ENCODE data around the gene MYT1.
"Not testable (repeated sequence)": the region's sequence is repeated elsewhere in the genome, so short reads cannot be mapped to it uniquely, and the experiment has no call there.

Gene MYT1

DNA sequence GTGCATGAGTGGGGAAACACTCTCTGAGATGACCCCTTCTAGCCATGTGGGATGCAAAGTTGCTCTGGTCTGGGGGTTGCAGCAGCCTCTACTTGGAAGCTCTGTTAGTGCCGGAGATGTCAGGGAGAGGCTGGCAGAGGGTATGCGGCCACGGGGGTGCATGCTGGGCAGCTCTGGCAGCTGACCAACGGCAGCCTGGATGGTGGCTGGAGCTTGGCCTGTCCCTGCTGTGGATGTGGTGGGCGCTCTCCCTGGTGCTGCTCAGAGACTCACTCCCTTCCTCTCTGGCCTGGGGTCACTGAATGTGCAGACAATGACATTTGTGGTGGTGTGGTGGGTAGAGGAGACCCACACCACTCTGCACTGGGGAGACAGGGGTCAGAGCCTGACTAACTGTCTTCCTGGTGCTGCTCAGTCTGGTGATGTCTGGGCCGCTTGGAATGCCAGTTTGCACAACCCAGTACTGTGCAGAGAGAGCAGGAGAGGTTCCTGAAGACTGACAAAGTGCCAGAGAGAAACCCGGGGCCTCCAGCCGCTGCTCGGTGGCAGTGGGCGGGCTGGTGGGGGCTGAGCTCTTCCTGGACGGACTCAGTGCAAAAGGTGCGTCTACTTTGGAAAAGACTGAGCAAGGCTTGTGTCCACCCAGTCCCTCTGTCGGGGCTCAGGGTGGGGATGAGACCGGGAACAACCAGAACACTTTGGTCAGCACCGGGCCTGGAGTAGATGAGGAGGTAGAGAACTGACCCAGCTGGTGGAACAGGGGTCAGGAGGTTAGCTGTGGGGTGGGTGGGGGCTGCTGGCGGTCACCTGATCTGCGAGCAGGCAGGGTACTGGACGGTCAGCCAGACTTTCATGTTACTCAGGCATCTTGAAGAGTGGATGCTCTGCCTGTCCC lies 2.7 kb downstream of the MYT1 start:
- in situ Hi-C loops (cut with HindIII; ENCODE audit: low sequenced_read_pairs) = no loop called here

DNA sequence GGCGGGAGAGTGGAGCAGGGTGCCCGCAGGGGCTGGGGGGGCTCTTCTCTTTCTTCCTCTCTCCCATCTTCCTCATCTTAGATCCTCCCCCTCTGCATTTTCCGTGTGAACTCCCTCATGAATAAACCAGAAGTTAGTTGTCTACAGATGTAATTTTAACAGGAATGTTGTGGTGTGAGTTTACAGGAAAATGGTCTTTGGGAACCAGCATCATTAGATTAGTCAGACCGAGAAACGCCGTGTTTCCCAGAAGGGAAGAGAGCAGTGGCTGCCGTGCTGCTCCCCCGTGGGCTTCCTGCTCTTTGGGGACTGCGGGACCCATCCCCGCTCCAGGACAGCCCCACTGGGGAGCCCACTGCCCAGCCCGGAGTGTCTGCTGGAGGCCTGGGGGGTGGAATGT lies 3.4 kb downstream of the MYT1 start:
- in situ Hi-C loops (cut with HindIII; ENCODE audit: low sequenced_read_pairs) = no loop called here

DNA sequence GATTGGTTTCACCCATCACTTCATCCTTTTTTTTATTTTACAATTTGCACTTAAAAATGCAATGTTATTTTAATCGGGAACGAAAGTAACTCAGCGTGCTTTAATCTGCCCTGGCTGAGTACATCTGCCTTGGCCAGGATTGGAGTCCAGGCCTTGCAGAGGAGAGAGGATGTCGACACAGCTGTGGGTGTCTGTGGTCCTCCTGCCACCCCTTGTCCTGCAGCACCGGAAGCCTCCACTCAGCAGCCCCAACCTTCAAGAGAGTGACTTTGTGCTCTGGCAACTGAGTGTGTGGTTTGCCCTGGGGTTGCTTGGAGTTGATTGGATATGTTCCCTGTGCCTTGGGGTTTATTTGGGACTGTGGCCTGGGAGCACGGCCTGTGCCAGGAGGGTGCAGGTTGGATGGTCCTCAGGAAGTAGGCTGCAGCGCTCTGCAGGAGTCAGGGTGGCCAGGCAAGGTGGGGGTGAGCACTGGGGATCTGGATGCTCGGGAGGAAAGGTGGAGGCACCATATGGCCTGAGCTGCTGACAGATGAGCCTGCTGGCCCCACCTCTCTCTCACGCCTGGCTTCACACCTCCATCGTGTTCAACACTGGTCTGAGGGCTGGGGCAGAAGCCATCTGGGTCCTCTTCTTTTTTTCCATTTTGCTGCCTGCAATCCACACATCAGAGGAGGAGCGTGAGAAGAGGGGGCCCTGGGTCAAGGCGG lies 4.3 kb downstream of the MYT1 start:
- in situ Hi-C loops (cut with HindIII; ENCODE audit: low sequenced_read_pairs) = no loop called here

DNA sequence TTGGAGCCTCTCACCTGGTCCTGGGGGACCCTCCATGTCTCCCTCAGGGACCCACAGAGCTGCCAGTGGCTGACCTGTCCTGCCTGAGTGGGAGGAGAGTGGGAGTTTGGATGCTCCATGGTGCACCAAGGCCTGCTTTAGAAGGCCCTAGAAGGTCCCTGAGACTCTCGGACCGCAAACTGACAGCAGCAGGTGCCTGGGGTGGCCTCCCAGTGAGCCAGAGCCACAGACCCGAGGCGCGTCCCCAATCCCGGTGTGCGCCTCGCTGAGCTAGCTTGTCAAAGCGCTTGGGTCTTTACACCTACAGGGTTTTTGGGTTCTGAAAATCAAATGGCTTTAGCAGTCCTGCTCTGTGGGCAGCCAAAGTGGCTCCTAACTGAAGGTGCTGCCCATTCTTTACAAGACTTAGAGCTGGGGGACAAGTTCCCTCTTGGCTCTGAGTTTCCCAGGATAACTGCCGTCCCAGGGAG lies 4.9 kb downstream of the MYT1 start:
- in situ Hi-C loops (cut with HindIII; ENCODE audit: low sequenced_read_pairs) = no loop called here

DNA sequence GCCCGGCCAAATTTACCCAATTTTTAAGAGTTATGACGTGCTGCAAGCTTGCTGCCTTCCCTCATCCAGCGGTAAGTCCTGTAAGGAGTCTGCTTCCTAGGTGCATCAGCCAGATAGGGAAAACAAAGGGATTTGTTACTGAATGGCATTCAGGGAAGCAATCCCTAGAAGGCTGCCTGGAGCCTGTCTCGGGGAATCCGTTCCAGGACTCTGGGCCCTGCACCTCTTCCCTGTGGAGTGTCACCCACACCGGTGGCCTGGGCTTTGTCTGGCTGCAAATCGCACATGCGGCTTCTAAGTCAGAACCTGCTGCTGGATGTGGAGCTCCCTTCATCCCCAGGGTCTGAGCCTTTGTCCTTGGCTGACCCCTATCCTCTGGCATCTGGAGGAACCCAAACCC lies 7.0 kb downstream of the MYT1 start:
- in situ Hi-C loops (cut with HindIII; ENCODE audit: low sequenced_read_pairs) = no loop called here

DNA sequence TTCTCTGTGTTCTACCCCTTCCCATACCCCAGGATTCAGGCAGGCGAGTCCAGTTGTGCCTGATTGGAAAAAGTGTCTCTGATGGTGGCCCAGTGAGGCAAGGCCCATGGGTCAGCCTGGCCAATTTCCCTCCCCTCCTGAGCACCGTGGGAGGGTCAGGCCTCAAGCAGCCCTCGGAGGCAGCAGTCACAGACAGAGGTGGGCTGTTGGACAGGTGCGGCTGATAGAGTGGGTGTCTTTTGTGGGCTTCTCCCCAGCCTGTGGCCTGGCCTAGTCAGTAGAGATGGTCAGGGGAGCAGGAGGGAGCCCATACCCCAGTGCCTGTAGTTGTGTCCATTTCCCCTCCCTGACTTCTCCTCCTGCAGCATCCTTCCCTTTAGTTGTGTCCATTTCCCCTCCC lies 8.9 kb downstream of the MYT1 start:
- in situ Hi-C loops (cut with HindIII; ENCODE audit: low sequenced_read_pairs) = no loop called here

DNA sequence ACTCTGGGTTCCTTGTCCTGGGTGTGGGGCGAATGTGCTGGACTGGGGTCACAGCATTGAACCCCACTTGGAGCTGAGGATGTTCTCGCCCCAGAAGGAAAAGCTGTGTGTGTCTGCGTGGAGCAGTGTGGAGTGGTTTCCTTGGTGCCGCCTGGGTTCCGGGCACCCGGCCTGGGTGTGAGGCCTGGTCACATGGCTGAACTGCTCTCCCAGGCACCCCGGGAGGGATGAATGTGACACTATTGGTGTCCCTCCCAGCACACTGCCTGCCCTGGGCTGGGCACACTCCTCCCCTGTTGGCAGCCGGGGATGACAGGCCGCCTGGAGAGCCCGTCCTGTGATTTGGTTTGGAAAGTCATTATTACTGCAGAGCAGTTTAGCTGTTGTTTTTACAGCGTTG lies 12.3 kb downstream of the MYT1 start:
- in situ Hi-C loops (cut with HindIII; ENCODE audit: low sequenced_read_pairs) = no loop called here

DNA sequence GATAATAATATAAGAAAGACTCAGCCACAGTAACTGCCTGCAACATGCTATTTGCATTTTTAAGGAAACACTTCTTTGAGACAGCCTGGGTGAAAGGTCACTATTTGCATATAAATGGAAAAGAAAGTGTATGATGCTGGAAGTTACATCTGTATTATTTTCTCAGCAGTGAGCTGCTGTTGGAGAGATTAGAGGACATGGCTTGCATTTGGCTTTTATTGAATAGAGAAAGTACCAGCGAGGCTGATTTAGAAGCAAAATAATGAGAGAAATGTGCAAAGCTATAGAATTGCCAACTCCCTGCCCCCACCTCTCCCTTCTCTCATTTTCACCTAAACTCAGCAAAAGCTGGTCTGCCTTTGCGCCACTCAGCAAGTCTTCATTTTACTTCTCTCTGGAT lies 12.7 kb downstream of the MYT1 start:
- in situ Hi-C loops (cut with HindIII; ENCODE audit: low sequenced_read_pairs) = no loop called here

DNA sequence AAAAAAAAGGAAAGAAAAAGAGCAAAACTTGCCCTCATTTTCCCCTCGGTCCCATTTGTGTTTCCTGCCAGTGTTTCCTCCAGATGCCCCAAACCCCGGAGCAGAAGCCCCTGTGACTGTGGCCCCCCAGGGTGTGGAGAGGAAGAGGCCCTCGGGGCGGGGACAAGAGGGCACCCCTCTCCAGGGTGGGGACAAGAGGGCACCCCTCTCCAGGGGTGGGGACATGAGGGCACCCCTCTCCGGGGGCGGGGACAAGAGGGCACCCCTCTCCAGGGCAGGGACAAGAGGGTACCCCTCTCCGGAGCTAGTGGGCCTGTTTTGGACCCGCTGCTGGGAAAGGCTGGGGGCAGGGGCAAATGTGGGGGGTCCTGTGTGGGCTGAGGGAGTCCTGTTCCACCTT lies 13.1 kb downstream of the MYT1 start:
- in situ Hi-C loops (cut with HindIII; ENCODE audit: low sequenced_read_pairs) = no loop called here

DNA sequence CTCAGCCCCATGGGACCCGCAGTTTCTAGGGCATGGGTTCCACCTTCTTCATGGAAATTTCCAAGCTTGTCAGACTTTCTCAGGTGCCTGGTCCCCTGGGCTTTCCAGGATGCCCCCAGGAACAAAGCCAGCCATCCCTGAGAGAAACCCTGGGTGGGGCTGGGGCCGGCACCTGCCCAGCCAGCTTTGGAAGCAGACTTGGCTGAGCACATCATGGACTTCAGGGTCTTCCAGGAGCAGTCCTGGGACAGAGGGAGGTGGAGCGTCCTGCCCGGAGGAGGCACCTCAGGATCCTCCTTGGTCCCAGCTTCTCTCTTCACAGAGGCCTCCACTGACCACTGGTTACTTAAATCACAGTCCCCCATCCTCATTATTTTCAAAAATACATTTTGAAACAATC lies 13.5 kb downstream of the MYT1 start:
- in situ Hi-C loops (cut with HindIII; ENCODE audit: low sequenced_read_pairs) = no loop called here

DNA sequence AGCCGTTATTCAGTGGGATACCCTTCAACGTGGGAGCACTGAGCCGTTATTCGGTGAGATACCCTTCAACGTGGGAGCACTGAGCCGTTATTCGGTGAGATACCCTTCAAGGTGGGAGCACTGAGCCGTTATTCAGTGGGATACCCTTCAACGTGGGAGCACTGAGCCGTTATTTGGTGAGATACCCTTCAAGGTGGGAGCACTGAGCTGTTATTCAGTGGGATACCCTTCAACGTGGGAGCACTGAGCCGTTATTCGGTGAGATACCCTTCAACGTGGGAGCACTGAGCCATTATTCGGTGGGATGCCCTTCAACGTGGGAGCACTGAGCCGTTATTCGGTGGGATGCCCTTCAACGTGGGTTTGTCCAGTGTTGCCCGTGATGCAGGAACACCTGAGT lies 14.7 kb downstream of the MYT1 start:
- in situ Hi-C loops (cut with HindIII; ENCODE audit: low sequenced_read_pairs) = not testable (repeated sequence)

DNA sequence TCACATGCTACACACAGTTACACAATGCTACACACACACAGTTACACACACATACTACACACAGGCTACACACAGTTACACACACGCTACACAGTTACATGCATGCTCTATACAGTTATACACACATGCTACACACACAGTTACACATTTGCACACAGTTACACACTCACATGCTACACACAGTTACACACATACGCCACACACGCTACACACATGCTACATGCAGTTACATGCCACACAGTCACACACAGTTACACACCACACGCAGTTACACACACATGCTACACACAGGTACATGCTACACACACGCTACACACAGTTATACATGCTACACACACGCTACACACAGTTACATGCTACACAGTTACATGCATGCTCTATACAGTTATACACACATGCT lies 15.6 kb downstream of the MYT1 start:
- in situ Hi-C loops (cut with HindIII; ENCODE audit: low sequenced_read_pairs) = no loop called here

DNA sequence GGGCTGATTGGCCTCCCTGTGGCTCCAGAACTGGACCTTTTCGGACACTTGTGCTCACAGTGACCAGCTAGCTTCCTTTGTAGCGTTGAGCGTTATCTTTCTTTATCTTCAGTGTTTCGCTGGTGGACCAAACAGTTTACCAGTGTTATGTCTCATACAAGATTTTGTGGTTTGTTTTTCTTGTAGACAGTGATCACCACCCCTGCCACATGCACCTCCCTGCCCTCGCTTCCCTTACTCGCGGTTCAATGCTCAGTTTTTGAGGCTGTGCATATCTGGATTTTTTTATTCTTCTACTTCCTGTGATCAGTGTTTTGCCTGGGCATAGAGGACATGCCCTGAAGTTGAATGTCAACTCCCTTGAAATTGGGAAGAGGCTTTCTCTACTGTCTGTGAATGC lies 16.4 kb downstream of the MYT1 start:
- in situ Hi-C loops (cut with HindIII; ENCODE audit: low sequenced_read_pairs) = no loop called here

DNA sequence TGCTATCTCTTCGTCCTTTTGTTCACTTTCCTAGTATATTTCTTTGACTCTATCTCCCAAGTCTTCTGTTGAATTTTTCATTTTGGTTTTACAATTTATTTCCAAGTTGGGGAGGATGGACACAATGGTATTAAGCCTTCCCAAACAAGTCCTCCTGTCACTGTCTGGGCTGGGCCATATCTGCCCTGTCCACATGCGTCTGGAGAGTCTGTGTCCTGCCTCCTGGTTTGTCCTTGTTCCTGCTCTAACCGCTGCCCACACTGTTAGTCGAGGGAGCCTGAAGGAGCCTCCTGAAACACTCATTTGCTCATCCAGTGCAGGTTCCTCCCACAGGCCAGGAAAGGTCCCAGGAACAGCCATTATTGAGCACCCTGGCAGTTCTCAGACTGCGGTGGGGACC lies 17.1 kb downstream of the MYT1 start:
- in situ Hi-C loops (cut with HindIII; ENCODE audit: low sequenced_read_pairs) = no loop called here

DNA sequence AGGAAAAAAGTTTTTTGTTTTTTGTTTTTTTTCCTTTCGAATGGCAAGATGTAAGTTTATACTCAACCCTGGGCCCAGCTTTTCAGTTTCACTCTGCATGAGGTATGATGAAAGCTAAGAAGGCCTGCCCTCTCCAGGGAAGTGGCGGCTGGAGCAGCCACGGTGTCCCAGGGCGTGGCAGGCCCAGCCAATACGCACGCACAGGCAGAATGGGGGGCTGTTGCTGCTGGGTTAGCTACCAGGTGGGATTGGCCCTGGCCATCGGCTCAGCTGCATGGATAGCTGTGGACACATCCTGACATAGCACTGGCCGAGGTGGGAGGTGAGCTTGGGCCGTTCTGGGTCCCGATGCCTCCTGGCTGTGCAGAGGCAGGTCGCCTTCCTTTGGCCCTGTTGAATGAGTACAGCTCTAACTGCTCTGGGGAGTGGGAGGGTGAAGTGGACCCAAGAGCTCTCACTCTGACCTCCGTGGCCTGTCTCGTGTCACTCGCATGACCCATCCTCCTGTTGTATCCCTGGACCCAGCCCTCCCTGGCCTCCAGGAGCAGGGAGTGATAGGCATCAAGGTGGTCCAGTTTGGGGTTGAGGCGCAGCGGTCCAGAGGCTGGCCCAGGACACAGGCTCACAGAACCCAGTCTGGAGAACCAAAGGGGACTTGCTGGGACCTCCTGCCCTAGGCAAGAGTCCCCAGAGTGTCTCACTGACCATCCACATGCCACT lies 18.1 kb downstream of the MYT1 start:
- in situ Hi-C loops (cut with HindIII; ENCODE audit: low sequenced_read_pairs) = no loop called here

DNA sequence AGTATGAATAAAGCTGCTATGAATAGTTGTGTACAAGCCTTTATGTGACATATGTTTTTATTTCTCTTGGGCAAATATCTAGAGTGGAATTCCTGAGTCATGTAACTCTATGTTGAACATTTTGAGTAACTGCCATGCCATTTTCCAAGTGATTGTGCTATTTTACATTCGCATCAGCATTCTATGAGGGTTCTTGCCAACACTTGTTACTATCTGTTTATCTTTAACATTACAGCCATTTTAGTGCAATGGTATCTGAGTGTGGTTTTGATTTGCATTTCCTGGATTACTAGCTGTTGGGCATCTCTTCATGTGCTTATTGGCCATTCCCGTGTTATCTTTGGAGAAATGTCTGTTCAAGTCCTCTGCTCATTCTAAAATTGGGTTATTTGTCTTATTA lies 19.1 kb downstream of the MYT1 start:
- in situ Hi-C loops (cut with HindIII; ENCODE audit: low sequenced_read_pairs) = no loop called here

DNA sequence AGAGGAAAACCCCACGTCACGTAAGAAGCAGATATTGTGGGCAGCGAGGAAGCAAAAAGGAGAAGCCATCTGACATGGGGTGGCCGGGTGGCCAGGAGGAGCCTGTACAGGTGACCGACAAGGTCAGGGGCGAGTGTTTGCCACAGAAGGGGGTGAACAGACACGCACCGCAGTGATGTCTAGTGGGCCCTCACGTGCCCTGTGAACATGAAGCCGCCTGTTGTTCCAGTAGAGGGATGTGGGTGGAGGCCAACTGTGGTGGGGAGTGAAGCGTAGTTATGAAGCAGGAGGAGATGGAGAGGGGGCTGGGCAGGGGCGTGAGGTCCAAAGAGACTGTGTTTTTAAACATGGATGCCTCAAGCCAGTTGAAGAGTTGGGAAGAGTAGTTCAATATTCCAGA lies 20.5 kb downstream of the MYT1 start:
- in situ Hi-C loops (cut with HindIII; ENCODE audit: low sequenced_read_pairs) = no loop called here

DNA sequence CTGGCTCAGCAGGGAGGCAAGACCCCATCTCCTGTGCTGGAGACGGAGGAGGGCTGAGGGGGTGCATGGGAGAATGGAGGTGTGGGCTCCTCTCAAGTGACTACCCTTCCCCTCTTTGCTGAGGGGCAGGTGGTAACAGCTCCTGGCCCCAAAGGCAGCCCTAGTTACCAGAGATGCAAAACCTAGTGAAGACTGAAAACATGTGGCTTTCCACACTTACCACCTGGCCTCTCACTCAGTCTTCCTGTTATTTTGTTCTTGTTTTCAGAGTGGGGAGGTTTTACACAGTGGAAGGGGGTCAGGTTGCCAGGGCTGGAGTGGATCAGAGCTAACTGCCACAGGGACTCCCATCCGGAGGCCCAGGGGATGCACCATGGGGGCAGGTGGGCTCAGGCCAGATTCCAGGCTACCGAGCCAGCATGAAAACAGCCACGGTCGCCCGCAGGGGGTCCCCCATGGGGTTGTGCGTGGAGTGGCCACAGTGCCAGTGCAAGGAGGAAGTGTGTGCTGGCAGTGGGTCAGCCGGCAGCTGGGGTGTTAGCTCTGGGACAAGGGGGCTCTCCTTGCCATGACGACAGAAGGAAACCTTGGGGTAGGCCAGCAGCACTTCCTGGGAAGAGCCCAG lies 21.1 kb downstream of the MYT1 start:
- in situ Hi-C loops (cut with HindIII; ENCODE audit: low sequenced_read_pairs) = no loop called here

DNA sequence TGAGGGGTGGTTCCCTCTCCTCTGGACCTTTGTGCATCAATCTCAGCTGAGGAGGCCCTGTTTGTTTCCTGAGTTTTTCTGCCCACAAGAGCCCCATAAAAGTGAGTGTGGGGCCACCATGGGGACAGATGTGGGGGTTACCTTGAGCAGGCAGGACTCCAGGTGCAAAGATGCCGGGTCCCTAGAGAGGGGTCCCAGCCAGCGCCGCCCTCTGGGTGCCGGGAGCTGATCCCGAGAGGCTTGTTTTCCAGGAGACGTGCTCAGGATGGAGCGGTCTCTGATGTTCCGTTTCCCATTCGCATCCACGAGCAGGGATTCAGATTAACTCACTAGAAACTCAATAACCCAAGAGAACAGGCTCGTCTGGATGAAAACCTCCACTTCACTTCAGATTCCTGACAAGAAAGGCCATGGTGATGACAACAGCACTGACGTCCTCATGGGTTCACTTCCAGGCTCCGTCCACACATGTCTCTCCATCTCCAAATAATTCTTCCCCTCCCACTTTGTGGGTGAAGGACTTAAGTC lies 21.9 kb downstream of the MYT1 start:
- in situ Hi-C loops (cut with HindIII; ENCODE audit: low sequenced_read_pairs) = no loop called here

DNA sequence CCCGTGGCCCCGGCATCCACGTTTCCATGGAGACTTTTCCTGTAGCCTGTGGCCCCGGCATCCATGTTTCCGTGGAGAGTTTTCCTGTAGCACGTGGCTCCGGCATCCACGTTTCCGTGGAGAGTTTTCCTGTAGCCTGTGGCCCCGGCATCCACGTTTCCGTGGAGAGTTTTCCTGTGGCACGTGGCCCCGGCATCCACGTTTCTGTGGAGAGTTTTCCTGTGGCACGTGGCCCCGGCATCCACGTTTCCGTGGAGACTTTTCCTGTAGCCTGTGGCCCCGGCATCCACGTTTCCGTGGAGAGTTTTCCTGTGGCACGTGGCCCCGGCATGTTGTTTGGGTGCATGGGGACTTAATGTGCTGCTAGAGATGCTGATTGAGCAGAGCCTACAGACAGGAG lies 23.0 kb downstream of the MYT1 start:
- in situ Hi-C loops (cut with HindIII; ENCODE audit: low sequenced_read_pairs) = not testable (repeated sequence)

DNA sequence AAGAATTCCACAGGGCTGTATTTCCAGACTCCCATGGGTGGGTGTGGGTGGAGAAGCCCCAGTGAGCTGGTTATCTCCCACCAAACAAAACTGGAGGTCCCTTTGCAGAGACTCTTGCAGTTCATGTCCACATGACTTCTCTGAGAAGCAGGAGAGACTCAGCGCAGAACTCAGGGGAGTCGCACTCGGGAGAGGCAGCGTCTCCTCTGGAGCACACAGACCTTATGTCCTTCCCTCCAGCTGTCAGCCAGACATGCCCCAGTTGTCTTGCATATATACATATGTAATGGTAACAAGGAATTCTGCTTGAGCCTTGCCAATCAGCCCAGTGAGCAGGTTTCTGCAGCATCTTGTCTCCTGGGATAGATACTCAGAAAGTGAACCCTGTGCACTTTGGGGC lies 23.8 kb downstream of the MYT1 start:
- in situ Hi-C loops (cut with HindIII; ENCODE audit: low sequenced_read_pairs) = no loop called here
